LNCAP (cell line): ENCODE data around the gene MORN3.

Source experiments
- CTCF ChIP-seq: fragments of 450-650 bp; IDR thresholded peaks from 2 replicates; pipeline ENCODE4 v1.5.1; 2017; ENCODE audit warnings: mild to moderate bottlenecking

MORN3 gene

DNA sequence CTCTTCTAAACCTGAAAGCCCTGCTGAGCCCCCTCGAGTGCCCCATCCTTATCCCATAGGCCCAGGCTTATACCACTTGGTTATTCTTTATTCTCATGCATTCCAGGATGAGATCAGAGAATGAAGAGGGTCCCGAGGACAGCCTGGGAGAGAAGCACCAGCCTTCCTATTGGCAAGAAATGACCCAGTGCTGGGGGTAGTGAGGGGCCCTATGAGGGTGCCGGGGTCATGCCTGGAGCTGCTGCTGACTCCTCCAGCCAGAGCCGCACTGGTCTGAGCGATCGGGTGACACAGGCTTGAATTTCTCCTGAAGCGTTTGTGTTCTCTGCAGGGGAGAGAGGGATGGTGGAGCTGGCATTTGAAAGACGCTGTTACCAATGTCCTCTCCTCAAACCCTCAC lies 18.1 kb downstream of the MORN3 start:
- TF ChIP-seq CTCF: no peak

- TF ChIP-seq CTCF: no peak
These were observed 19.6 kb downstream of the MORN3 start for GRCh38 chr12:121649819-121650353.

- TF ChIP-seq CTCF: no peak
These were observed 20.1 kb downstream of the MORN3 start for GRCh38 chr12:121649322-121649721.

GRCh38 chr12:121648458-121649028 lies 20.9 kb downstream of the MORN3 start:
- TF ChIP-seq CTCF: no peak

DNA sequence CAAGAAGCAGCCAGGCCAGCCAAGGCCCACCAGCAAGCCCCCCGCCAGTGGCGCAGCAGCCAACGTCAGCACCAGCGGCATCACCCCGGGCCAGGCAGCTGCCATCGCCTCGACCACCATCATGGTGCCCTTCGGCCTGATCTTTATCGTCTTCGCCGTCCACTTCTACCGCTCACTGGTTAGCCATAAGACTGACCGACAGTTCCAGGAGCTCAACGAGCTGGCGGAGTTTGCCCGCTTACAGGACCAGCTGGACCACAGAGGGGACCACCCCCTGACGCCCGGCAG lies 28.2 kb downstream of the MORN3 start:
- TF ChIP-seq CTCF: no peak

DNA sequence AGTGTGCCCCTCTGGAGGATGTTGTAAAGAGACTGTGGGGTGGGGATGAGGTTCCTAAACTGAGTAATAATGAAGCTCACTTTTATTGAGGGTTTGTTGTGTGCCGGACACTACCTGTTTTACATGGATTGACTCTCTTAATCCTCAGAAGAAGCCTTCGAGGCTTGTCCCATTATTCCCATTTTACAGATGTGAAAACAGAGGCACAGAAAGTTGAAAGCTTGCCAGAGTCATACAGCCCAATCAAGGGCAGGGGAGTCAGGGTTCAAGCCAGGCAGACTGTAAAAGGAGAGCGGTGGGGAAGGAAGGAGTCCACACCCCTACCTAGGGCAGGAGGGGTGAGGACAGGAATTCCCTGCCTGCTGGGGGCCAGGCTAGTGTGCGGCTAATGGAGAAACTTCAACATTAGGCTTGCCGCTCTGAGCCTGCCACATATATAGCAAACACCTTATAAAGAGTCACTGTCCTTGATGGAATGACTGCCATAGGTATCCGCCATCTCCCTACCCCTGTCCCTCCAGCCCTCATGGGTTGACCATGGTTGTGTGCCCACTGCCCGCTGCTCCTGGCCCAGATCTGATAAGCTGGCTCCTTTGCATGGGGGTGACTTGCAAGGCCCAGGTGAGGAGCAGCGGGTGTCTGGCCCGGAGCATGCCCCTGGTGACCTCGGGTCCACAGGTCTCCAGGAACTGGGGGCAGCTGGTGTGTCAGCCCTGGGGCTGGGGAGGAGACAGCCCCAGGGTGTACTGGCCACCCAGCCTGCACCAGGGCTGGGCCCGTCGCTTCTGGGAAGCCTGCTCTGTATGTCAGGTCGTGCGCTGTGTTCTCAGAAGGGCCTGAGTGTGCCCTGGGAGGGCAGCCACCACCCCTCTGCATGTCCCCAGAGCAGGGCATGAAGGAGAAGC lies 30.9 kb downstream of the MORN3 start:
- no peak for TF ChIP-seq CTCF

- TF ChIP-seq CTCF: no peak
These were observed 32.1 kb downstream of the MORN3 start for GRCh38 chr12:121637231-121637914.
